NT2/D1 (cell line): ENCODE data around the gene NAA80.

Experiments
- YY1 ChIP-seq: IDR thresholded peaks from 2 replicates; pipeline ENCODE4 v1.6.1; 2011; ENCODE audit not compliant: insufficient read length, insufficient read depth
- ZNF274 ChIP-seq: IDR thresholded peaks from 2 replicates; pipeline ENCODE4 v1.6.1; 2011; ENCODE audit warnings: mild to moderate bottlenecking, low read depth, low read length

GRCh38 chr3:50345008-50345407, 45.8 kb upstream of the NAA80 start:
- no peak for TF ChIP-seq YY1
- TF ChIP-seq ZNF274: no peak
